HG03135 (cell line): ENCODE measurements around the gene C2orf69.
"Not testable (repeated sequence)": the region's sequence is repeated elsewhere in the genome, so short reads cannot be mapped to it uniquely, and the experiment has no call there.

ENCODE experiments used
- ATAC-seq: cut with Tn5 transposase; IDR thresholded peaks from one replicate; pipeline ENCODE4 v1.9.1; 2021; ENCODE audit warnings: mild to moderate bottlenecking, moderate library complexity; ENCODE audit not compliant: unreplicated experiment

C2orf69 gene

GRCh38 chr2:199912553-199913114 is 1.5 kb downstream of the C2orf69 start:
- not testable (repeated sequence) for ATAC-seq

- ATAC-seq, result no peak
Measured at GRCh38 chr2:199914372-199914958, 3.4 kb downstream of the C2orf69 start.

GRCh38 chr2:199916980-199917379 is 5.9 kb downstream of the C2orf69 start:
- ATAC-seq, result no peak

GRCh38 chr2:199922856-199923255 is 11.8 kb downstream of the C2orf69 start:
- no peak for ATAC-seq

- no peak for ATAC-seq
Measured at GRCh38 chr2:199923924-199924323, 12.8 kb downstream of the C2orf69 start.

GRCh38 chr2:199926806-199927205 is 15.7 kb downstream of the C2orf69 start:
- ATAC-seq, result no peak

GRCh38 chr2:199928226-199928625 is 17.1 kb downstream of the C2orf69 start:
- no peak for ATAC-seq

- ATAC-seq, result no peak
Measured at GRCh38 chr2:199928626-199929025, 17.5 kb downstream of the C2orf69 start.

GRCh38 chr2:199929262-199929661 is 18.2 kb downstream of the C2orf69 start:
- ATAC-seq, result no peak

- no peak for ATAC-seq
Measured at GRCh38 chr2:199932312-199932855, 21.3 kb downstream of the C2orf69 start.

GRCh38 chr2:199933466-199933865 is 22.4 kb downstream of the C2orf69 start:
- no peak for ATAC-seq

- no peak for ATAC-seq
Measured at GRCh38 chr2:199936554-199936953, 25.5 kb downstream of the C2orf69 start.

- peak; percentile 63 for ATAC-seq
Measured at GRCh38 chr2:199940373-199940772, 29.3 kb downstream of the C2orf69 start.

GRCh38 chr2:199943373-199943772 is 32.3 kb downstream of the C2orf69 start:
- no peak for ATAC-seq

GRCh38 chr2:199946196-199946595 is 35.1 kb downstream of the C2orf69 start:
- no peak for ATAC-seq

GRCh38 chr2:199946836-199947235 is 35.7 kb downstream of the C2orf69 start:
- no peak for ATAC-seq

GRCh38 chr2:199950396-199950795 is 39.3 kb downstream of the C2orf69 start:
- ATAC-seq, result no peak

GRCh38 chr2:199951023-199951422 is 39.9 kb downstream of the C2orf69 start:
- ATAC-seq, result no peak

- peak; percentile 45 for ATAC-seq
Measured at GRCh38 chr2:199955007-199955338, 43.9 kb downstream of the C2orf69 start.

GRCh38 chr2:199955339-199956061 is 44.4 kb downstream of the C2orf69 start, which contains the start of the genes MAIP1 and TYW5:
Gene MAIP1 (plus strand): TSS chr2:199955582. CDS start chr2:199955799, 217 bp downstream.
Gene TYW5 (minus strand): TSS chr2:199955491. CDS start chr2:199955470, 21 bp downstream.
- peak; percentile 88 for ATAC-seq

- ATAC-seq, result no peak
Measured at GRCh38 chr2:199956062-199956380, 44.9 kb downstream of the C2orf69 start.

- no peak for ATAC-seq
Measured at GRCh38 chr2:199958014-199958413, 46.9 kb downstream of the C2orf69 start.
